Large intestine (tissue), 3 donors: ENCODE data around the gene AGAP1. TPM values are rescaled to one million over a fixed set of nuclear protein-coding genes. Genes with fewer than 3 reads are reported as not detected.

Experiments
- DNase-seq, 2 donors: peaks; one replicate each; pipeline versions ENCODE4 v3.0.0 to v3.0.0-alpha.2; 2013
- H3K27ac ChIP-seq: one replicate; pipeline ENCODE4 v1.5.1; 2013; ENCODE audit warnings: low read length
- H3K27me3 ChIP-seq: 2 replicates; pipeline ENCODE4 v1.6.1; 2013; ENCODE audit warnings: low read length; ENCODE audit not compliant: control insufficient read depth, insufficient read depth
- H3K36me3 ChIP-seq: 2 replicates; pipeline ENCODE4 v1.6.1; 2013; ENCODE audit warnings: low read length; ENCODE audit not compliant: control insufficient read depth, insufficient read depth
- H3K4me1 ChIP-seq: one replicate; pipeline ENCODE4 v1.6.1; 2013; ENCODE audit warnings: low read length; ENCODE audit not compliant: control insufficient read depth, insufficient read depth
- H3K4me3 ChIP-seq: one replicate; pipeline ENCODE4 v1.5.1; 2013; ENCODE audit warnings: low read length
- H3K9me3 ChIP-seq: one replicate; pipeline ENCODE4 v1.6.1; 2013; ENCODE audit warnings: mild to moderate bottlenecking, low read depth, low read length, moderate library complexity; ENCODE audit not compliant: control insufficient read depth
- WGBS: methylation state at CpG from one replicate; pipeline ENCODE4 v1.1.5; 2013; ENCODE audit warnings: low lambda C conversion rate; ENCODE audit not compliant: insufficient coverage; 5-methylcytosine and 5-hydroxymethylcytosine counted together
- polyA plus RNA-seq: library from polyadenylated mRNA; unstranded; fragments of 120-200 nt; gene quantifications from one replicate; pipeline ENCODE4 v1.2.1, GENCODE V29; 2013

AGAP1 gene
- polyA plus RNA-seq, 1 donor: 18.0 TPM

GRCh38 chr2:235963853-235964577, 470.2 kb downstream of the AGAP1 start:
- DNase-seq: no peak
- H3K9me3 ChIP-seq: no peaks in the 10 kb centered on the region
- no peak overlapping the region for H3K4me3 ChIP-seq
- WGBS: 94% methylated on average over 9 of the region's 17 CpGs
- H3K36me3 ChIP-seq: peaks cover 11% of the 10 kb centered on the region
- H3K27me3 ChIP-seq: no peaks in the 10 kb centered on the region
- H3K4me1 ChIP-seq: no peaks in the 10 kb centered on the region
- no peak overlapping the region for H3K27ac ChIP-seq

GRCh38 chr2:235964787-235965390, 471.0 kb downstream of the AGAP1 start:
- DNase-seq: no peak
- no peak overlapping the region for H3K4me3 ChIP-seq
- WGBS: 100% methylated on average over 1 of the region's 13 CpGs

GRCh38 chr2:235966396-235966795, 472.6 kb downstream of the AGAP1 start:
- no CpG with 5 or more reads among the region's 6 CpGs for WGBS
- Histone ChIP-seq H3K4me3 (no peak overlapping the region), H3K4me1 (no peaks in the 10 kb centered on the region), H3K27me3 (no peaks in the 10 kb centered on the region), H3K9me3 (no peaks in the 10 kb centered on the region), H3K27ac (no peak overlapping the region), H3K36me3 (peaks cover 21% of the 10 kb centered on the region)
- no peak for DNase-seq

More at GRCh38 chr2:235964787-235965390, 471.0 kb downstream of the AGAP1 start:
- Histone ChIP-seq H3K9me3 (no peaks in the 10 kb centered on the region), H3K27ac (no peak overlapping the region), H3K27me3 (no peaks in the 10 kb centered on the region), H3K36me3 (peaks cover 15% of the 10 kb centered on the region), H3K4me1 (no peaks in the 10 kb centered on the region)

GRCh38 chr2:235966932-235967757, 473.3 kb downstream of the AGAP1 start:
- no peak for DNase-seq
- WGBS: 97% methylated on average over 7 of the region's 26 CpGs
- Histone ChIP-seq H3K4me3 (no peak overlapping the region), H3K27ac (no peak overlapping the region), H3K27me3 (no peaks in the 10 kb centered on the region), H3K36me3 (peaks cover 21% of the 10 kb centered on the region), H3K4me1 (no peaks in the 10 kb centered on the region), H3K9me3 (no peaks in the 10 kb centered on the region)

GRCh38 chr2:235968155-235968554, 474.3 kb downstream of the AGAP1 start:
- Histone ChIP-seq H3K9me3 (no peaks in the 10 kb centered on the region), H3K4me3 (no peak overlapping the region), H3K36me3 (peaks cover 25% of the 10 kb centered on the region), H3K27ac (no peak overlapping the region), H3K27me3 (no peaks in the 10 kb centered on the region), H3K4me1 (no peaks in the 10 kb centered on the region)
- no peak for DNase-seq
- no CpG with 5 or more reads among the region's 8 CpGs for WGBS

- WGBS: 67% methylated on average over 1 of the region's 18 CpGs
- Histone ChIP-seq H3K27ac (no peak overlapping the region), H3K9me3 (no peaks in the 10 kb centered on the region), H3K4me1 (no peaks in the 10 kb centered on the region), H3K36me3 (peaks cover 25% of the 10 kb centered on the region), H3K27me3 (no peaks in the 10 kb centered on the region), H3K4me3 (no peak overlapping the region)
- DNase-seq: no peak
Observed at GRCh38 chr2:235968616-235969324, 474.9 kb downstream of the AGAP1 start.

GRCh38 chr2:235970204-235971040, 476.6 kb downstream of the AGAP1 start:
- WGBS: 100% methylated on average over 2 of the region's 23 CpGs
- Histone ChIP-seq H3K27ac (no peak overlapping the region), H3K27me3 (no peaks in the 10 kb centered on the region), H3K4me1 (no peaks in the 10 kb centered on the region), H3K4me3 (no peak overlapping the region), H3K36me3 (peaks cover 28% of the 10 kb centered on the region), H3K9me3 (no peaks in the 10 kb centered on the region)
- no peak for DNase-seq

GRCh38 chr2:235976516-235976915, 482.7 kb downstream of the AGAP1 start:
- H3K27me3 ChIP-seq: no peaks in the 10 kb centered on the region
- H3K9me3 ChIP-seq: no peaks in the 10 kb centered on the region
- DNase-seq: no peak
- no peak overlapping the region for H3K27ac ChIP-seq
- H3K4me1 ChIP-seq: no peaks in the 10 kb centered on the region
- peaks cover 41% of the 10 kb centered on the region for H3K36me3 ChIP-seq
- no peak overlapping the region for H3K4me3 ChIP-seq
- whole genome bisulfite sequencing: 100% methylated on average over 2 of the region's 6 CpGs

- Histone ChIP-seq H3K9me3 (no peaks in the 10 kb centered on the region), H3K4me3 (no peak overlapping the region), H3K36me3 (peaks cover 41% of the 10 kb centered on the region), H3K4me1 (no peaks in the 10 kb centered on the region), H3K27ac (no peak overlapping the region), H3K27me3 (no peaks in the 10 kb centered on the region)
- no CpG with 5 or more reads among the region's 11 CpGs for WGBS
- DNase-seq: no peak
Observed at GRCh38 chr2:235976956-235977355, 483.1 kb downstream of the AGAP1 start.
